PC-9 (cell line): ENCODE measurements around the gene ARSG. TPM values are rescaled to one million over a fixed set of nuclear protein-coding genes. Genes with fewer than 3 reads are reported as not detected.

Experiments used
- BruUV-seq: library from RNA; stranded (reverse); fragments of 400-500 nt; replicated peaks from 2 replicates; lab custom pipeline; 2021; lab: Mats Ljungman, UMichigan
- CTCF ChIA-PET: fragments of 300-600 bp; sonication (Branson Sonifier 250); formaldehyde crosslinking; loops from one replicate; lab custom pipeline; 2022; ENCODE audit warnings: antibody characterized with exemption; lab: Charles Lee
- POLR2A ChIA-PET: fragments of 300-600 bp; sonication (Branson Sonifier 250); formaldehyde crosslinking; loops from one replicate; lab custom pipeline; 2022; ENCODE audit warnings: antibody characterized with exemption; ENCODE audit not compliant: unreplicated experiment; lab: Charles Lee
- DNase-seq, 2 experiments: peaks; one replicate each; pipeline versions ENCODE4 v3.0.0 to v3.0.0-alpha.2; 2015 to 2022; ENCODE audit warnings: mixed read lengths in 1 of 2
- H2AFZ ChIP-seq: fragments of 200-600 bp; sonication (generic); 2 replicates; pipeline ENCODE4 v1.8.1; 2017; ENCODE audit warnings: antibody characterized with exemption
- H3F3A ChIP-seq: fragments of 200-600 bp; sonication (generic); 2 replicates; pipeline ENCODE4 v1.8.1; 2017; ENCODE audit warnings: antibody characterized with exemption, mild to moderate bottlenecking, low read depth; ENCODE audit not compliant: insufficient read depth
- H3K27ac ChIP-seq: fragments of 200-600 bp; sonication (generic); 2 replicates; pipeline ENCODE4 v1.6.1; 2016; ENCODE audit warnings: mixed run types
- H3K27me3 ChIP-seq: fragments of 200-600 bp; sonication (generic); 2 replicates; pipeline ENCODE4 v1.6.1; 2016; ENCODE audit warnings: low read depth, mixed run types; ENCODE audit not compliant: insufficient read depth
- H3K36me3 ChIP-seq: fragments of 200-600 bp; sonication (generic); 2 replicates; pipeline ENCODE4 v1.6.1; 2016; ENCODE audit warnings: low read depth, mixed run types
- H3K4me1 ChIP-seq: fragments of 200-600 bp; sonication (generic); replicated peaks from 2 replicates; pipeline ENCODE4 v1.6.1; 2016; ENCODE audit warnings: mixed run types; ENCODE audit not compliant: insufficient read depth
- H3K4me2 ChIP-seq: fragments of 200-600 bp; sonication (generic); 2 replicates; pipeline ENCODE4 v1.6.1; 2017; ENCODE audit warnings: mixed run types
- H3K4me3 ChIP-seq: fragments of 200-600 bp; sonication (generic); 2 replicates; pipeline ENCODE4 v1.6.1; 2016; ENCODE audit warnings: mixed run types
- H3K79me2 ChIP-seq: fragments of 200-600 bp; sonication (generic); 2 replicates; pipeline ENCODE4 v1.6.1; 2017; ENCODE audit warnings: low read depth, mixed run types
- H3K9me2 ChIP-seq: fragments of 200-600 bp; sonication (generic); 2 replicates; pipeline ENCODE4 v1.8.1; 2017; ENCODE audit warnings: mild to moderate bottlenecking; ENCODE audit not compliant: insufficient read depth
- H3K9me3 ChIP-seq: fragments of 200-600 bp; sonication (generic); 2 replicates; pipeline ENCODE4 v1.8.1; 2016; ENCODE audit warnings: low read depth; ENCODE audit not compliant: insufficient read depth
- H4K20me1 ChIP-seq: fragments of 200-600 bp; sonication (generic); 2 replicates; pipeline ENCODE4 v1.8.1; 2017; ENCODE audit not compliant: insufficient read depth
- CTCF ChIP-seq: fragments of 200-600 bp; sonication (generic); conservative IDR thresholded peaks from 2 replicates; pipeline ENCODE4 v1.6.1; 2017; ENCODE audit warnings: mixed run types, antibody characterized with exemption, mild to moderate bottlenecking, moderate library complexity
- EZH2 ChIP-seq: fragments of 200-600 bp; sonication (generic); IDR thresholded peaks from 2 replicates; pipeline ENCODE4 v1.8.0; 2017; ENCODE audit warnings: antibody characterized with exemption, low read depth
- intact Hi-C: fragments of 100-400 bp; cut with micrococcal nuclease; formaldehyde crosslinking; loops from one replicate; pipeline ENCODE4 v1.10.0; 2022; ENCODE audit not compliant: unreplicated experiment
- total RNA-seq: library from RNA; stranded (reverse); gene quantifications from 2 replicates; pipeline ENCODE4 v1.2.3, GENCODE V29; 2021

ARSG gene
- total RNA-seq, 1 experiment from 2014 or later = 4.0 TPM

- TF ChIP-seq EZH2 (no peak), CTCF (no peak)
- Histone ChIP-seq H3K9me3 (no peaks in the 10 kb centered on the region), H3K79me2 (peaks cover 3% of the 10 kb centered on the region; the same call in 1 of the 2 replicates), H2AFZ (no peak overlapping the region), H3F3A (peaks cover 13% of the 10 kb centered on the region), H3K27me3 (no peaks in the 10 kb centered on the region), H3K4me2 (no peak overlapping the region), H4K20me1 (no peaks in the 10 kb centered on the region), H3K4me1 (peaks cover 16% of the 10 kb centered on the region), H3K36me3 (no peaks in the 10 kb centered on the region), H3K27ac (no peak overlapping the region), H3K9me2 (no peaks in the 10 kb centered on the region), H3K4me3 (no peak overlapping the region)
- ChIA-PET POLR2A (no interaction called here), CTCF (no interaction called here)
- BruUV-seq = no TSS peak
- DNase-seq = no peak
- intact Hi-C loops = loop anchor here (5.0 to 10.0 kb wide), 2 partner anchors 60 to 83 kb away; no protein-coding TSS in a partner anchor
Observed at GRCh38 chr17:68294617-68295016, 3.3 kb downstream of the ARSG start.

- Histone ChIP-seq H3K9me2 (no peaks in the 10 kb centered on the region), H3K36me3 (no peaks in the 10 kb centered on the region), H3K27ac (no peak overlapping the region), H3K27me3 (no peaks in the 10 kb centered on the region), H3K4me3 (no peak overlapping the region), H3K79me2 (peaks cover 3% of the 10 kb centered on the region; the same call in 1 of the 2 replicates), H3K9me3 (no peaks in the 10 kb centered on the region), H3K4me1 (peaks cover 11% of the 10 kb centered on the region), H4K20me1 (no peaks in the 10 kb centered on the region), H3F3A (peaks cover 11% of the 10 kb centered on the region; the same call in 1 of the 2 replicates), H2AFZ (no peak overlapping the region), H3K4me2 (no peak overlapping the region)
- TF ChIP-seq EZH2 = no peak
- no peak for TF ChIP-seq CTCF
- BruUV-seq = no TSS peak
- intact Hi-C loops = loop anchor here (10.0 kb wide), 1 partner anchor 60 kb away; no protein-coding TSS in a partner anchor
- CTCF ChIA-PET = no interaction called here
- POLR2A ChIA-PET = no interaction called here
- DNase-seq = no peak
Observed at GRCh38 chr17:68295086-68295485, 3.8 kb downstream of the ARSG start.

GRCh38 chr17:68296217-68297191 is 5.2 kb downstream of the ARSG start:
- Histone ChIP-seq H3F3A (0 out of 2 replicates have a peak, but pooled peaks cover 12% of the 10 kb centered on the region), H3K27me3 (no peaks in the 10 kb centered on the region), H3K27ac (no peak overlapping the region), H3K36me3 (no peaks in the 10 kb centered on the region), H3K9me3 (no peaks in the 10 kb centered on the region), H4K20me1 (no peaks in the 10 kb centered on the region), H2AFZ (no peak overlapping the region), H3K4me2 (no peak overlapping the region), H3K4me1 (peaks cover 15% of the 10 kb centered on the region), H3K4me3 (no peak overlapping the region), H3K79me2 (peaks cover 3% of the 10 kb centered on the region; the same call in 1 of the 2 replicates), H3K9me2 (no peaks in the 10 kb centered on the region)
- TF ChIP-seq CTCF = no peak
- TF ChIP-seq EZH2 = no peak
- POLR2A ChIA-PET = no interaction called here
- CTCF ChIA-PET = no interaction called here
- intact Hi-C loops = loop anchor here (10.0 kb wide), 1 partner anchor 58 kb away; no protein-coding TSS in a partner anchor
- no peak for DNase-seq
- BruUV-seq = no TSS peak
